Parathyroid adenoma (tissue), 2 donors: ENCODE measurements around the gene PDSS1.

Experiments used
- H2AFZ ChIP-seq: fragments of 300-600 bp; sonication (generic); one replicate; pipeline ENCODE4 v1.7.0; 2017; ENCODE audit warnings: antibody characterized with exemption, mild to moderate bottlenecking
- H3K27ac ChIP-seq: fragments of 300-600 bp; sonication (generic); one replicate; pipeline ENCODE4 v1.7.0; 2017
- H3K27me3 ChIP-seq: fragments of 300-600 bp; sonication (generic); one replicate; pipeline ENCODE4 v1.7.0; 2017; ENCODE audit warnings: low read length; ENCODE audit not compliant: control insufficient read depth, insufficient read depth
- H3K36me3 ChIP-seq: fragments of 300-600 bp; sonication (generic); one replicate; pipeline ENCODE4 v1.7.0; 2017; ENCODE audit warnings: low read length; ENCODE audit not compliant: control insufficient read depth, insufficient read depth
- H3K4me1 ChIP-seq: fragments of 300-600 bp; sonication (generic); one replicate; pipeline ENCODE4 v1.7.0; 2017; ENCODE audit warnings: control low read depth
- H3K4me2 ChIP-seq: fragments of 300-600 bp; sonication (generic); one replicate; pipeline ENCODE4 v1.7.0; 2017; ENCODE audit warnings: low read length
- H3K4me3 ChIP-seq: fragments of 300-600 bp; sonication (generic); one replicate; pipeline ENCODE4 v1.7.0; 2017; ENCODE audit warnings: low read depth, low read length
- H3K79me2 ChIP-seq: fragments of 300-600 bp; sonication (generic); one replicate; pipeline ENCODE4 v1.7.0; 2017; ENCODE audit warnings: control low read depth
- H3K9ac ChIP-seq: fragments of 300-600 bp; sonication (generic); one replicate; pipeline ENCODE4 v1.7.0; 2017; ENCODE audit warnings: mild to moderate bottlenecking
- H3K9me3 ChIP-seq: fragments of 300-600 bp; sonication (generic); one replicate; pipeline ENCODE4 v1.7.0; 2017; ENCODE audit warnings: low read length; ENCODE audit not compliant: control insufficient read depth
- TF ChIP-seq, protein P1 (sequence below): fragments of 300-600 bp; sonication (generic); IDR thresholded peaks from one replicate; pipeline ENCODE4 v1.7.0; 2017; ENCODE audit warnings: antibody characterized with exemption, mild to moderate bottlenecking
- donor health status: primary hyperparathyroidism.

The PDSS1 gene

DNA sequence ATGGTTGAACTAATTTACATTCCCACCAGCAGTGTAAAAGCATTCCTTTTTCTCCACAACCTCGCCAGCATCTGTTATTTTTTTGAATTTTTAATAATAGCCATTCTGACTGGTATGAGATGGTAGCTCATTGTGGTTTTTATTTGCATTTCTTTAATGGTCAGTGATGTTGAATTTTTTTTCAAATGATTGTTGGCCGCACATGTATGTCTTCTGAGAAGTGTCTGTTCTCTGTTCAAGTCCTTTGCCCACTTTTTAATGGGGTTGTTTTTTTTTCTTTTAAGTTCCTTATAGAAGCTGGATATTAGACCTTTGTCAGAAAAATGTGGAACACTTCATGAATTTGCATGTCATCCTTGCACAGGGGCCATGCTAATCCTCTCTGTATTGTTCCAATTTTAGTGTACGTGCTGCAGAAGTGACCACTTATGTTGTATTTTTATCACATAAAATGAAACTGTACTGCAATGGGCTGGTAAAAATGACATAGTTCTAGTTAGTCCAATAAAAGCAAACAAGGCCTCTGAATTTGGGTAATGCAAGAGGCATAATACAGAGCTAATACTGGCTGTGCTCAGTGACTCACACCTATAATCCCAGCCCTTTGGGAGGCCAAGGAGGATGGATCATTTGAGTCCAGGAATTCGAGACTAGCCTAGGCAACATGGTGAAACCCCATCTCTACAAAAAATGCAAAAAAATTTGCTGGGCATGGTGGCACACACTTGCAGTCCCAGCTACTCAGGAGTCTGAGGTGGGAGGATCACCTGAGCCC, 92.9 kb downstream of the PDSS1 start:
- no peak overlapping the region for H3K4me2 ChIP-seq
- peaks cover 38% of the 10 kb centered on the region for H3K79me2 ChIP-seq
- H3K9me3 ChIP-seq = no peaks in the 10 kb centered on the region
- TF ChIP-seq, protein P1, sequence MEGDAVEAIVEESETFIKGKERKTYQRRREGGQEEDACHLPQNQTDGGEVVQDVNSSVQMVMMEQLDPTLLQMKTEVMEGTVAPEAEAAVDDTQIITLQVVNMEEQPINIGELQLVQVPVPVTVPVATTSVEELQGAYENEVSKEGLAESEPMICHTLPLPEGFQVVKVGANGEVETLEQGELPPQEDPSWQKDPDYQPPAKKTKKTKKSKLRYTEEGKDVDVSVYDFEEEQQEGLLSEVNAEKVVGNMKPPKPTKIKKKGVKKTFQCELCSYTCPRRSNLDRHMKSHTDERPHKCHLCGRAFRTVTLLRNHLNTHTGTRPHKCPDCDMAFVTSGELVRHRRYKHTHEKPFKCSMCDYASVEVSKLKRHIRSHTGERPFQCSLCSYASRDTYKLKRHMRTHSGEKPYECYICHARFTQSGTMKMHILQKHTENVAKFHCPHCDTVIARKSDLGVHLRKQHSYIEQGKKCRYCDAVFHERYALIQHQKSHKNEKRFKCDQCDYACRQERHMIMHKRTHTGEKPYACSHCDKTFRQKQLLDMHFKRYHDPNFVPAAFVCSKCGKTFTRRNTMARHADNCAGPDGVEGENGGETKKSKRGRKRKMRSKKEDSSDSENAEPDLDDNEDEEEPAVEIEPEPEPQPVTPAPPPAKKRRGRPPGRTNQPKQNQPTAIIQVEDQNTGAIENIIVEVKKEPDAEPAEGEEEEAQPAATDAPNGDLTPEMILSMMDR = no peak
- H3K4me1 ChIP-seq = no peaks in the 10 kb centered on the region
- H3K27ac ChIP-seq = no peak overlapping the region
- no peak overlapping the region for H3K9ac ChIP-seq
- no peak overlapping the region for H3K4me3 ChIP-seq
- H2AFZ ChIP-seq = no peak overlapping the region
- no peaks in the 10 kb centered on the region for H3K27me3 ChIP-seq
- no peaks in the 10 kb centered on the region for H3K36me3 ChIP-seq

DNA sequence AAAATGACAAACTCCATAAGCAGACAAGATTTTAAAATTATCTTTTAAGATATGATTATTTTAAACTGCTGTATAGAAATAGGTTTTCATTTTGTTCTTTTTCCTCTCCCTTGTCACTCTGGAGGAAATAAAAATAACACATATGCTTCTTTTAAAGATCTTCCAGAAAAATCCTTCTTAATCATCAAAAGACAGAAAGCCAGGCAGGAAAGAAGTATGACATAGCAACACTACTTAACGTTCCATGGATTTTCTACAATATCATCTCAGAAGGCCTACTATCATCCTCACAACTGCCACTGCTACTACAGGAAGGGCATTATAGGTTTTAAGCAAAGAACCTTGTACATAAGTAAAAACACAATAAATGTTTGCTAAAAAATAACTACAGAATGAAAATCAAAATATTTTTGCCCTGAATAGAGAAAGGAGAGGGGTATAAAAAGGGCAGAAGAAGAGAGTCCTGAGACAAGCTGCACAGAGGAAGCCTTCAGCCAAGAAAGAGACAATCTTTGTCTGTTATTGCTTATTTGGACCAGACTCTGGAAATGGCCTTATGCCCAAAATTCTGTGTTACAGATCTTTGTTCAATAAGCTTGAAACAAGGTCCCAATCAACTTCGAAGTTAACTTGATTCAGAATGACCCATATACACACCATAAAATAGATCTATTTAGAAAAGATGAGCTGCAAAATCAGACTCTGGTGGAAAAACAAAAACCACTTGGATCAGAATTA, 95.4 kb downstream of the PDSS1 start:
- peaks cover 40% of the 10 kb centered on the region for H3K79me2 ChIP-seq
- TF ChIP-seq, protein P1 = no peak
- no peak overlapping the region for H3K4me2 ChIP-seq
- no peaks in the 10 kb centered on the region for H3K27me3 ChIP-seq
- no peaks in the 10 kb centered on the region for H3K36me3 ChIP-seq
- no peak overlapping the region for H3K27ac ChIP-seq
- no peak overlapping the region for H3K4me3 ChIP-seq
- H3K4me1 ChIP-seq = no peaks in the 10 kb centered on the region
- no peaks in the 10 kb centered on the region for H3K9me3 ChIP-seq
- H3K9ac ChIP-seq = no peak overlapping the region
- no peak overlapping the region for H2AFZ ChIP-seq
